Measurements from ENCODE around the gene GAS6.

The GAS6 gene

GRCh38 chr13:113853518-113854237 lies 10.2 kb downstream of the GAS6 start (continued):
- TF ChIP-seq, protein P1, sequence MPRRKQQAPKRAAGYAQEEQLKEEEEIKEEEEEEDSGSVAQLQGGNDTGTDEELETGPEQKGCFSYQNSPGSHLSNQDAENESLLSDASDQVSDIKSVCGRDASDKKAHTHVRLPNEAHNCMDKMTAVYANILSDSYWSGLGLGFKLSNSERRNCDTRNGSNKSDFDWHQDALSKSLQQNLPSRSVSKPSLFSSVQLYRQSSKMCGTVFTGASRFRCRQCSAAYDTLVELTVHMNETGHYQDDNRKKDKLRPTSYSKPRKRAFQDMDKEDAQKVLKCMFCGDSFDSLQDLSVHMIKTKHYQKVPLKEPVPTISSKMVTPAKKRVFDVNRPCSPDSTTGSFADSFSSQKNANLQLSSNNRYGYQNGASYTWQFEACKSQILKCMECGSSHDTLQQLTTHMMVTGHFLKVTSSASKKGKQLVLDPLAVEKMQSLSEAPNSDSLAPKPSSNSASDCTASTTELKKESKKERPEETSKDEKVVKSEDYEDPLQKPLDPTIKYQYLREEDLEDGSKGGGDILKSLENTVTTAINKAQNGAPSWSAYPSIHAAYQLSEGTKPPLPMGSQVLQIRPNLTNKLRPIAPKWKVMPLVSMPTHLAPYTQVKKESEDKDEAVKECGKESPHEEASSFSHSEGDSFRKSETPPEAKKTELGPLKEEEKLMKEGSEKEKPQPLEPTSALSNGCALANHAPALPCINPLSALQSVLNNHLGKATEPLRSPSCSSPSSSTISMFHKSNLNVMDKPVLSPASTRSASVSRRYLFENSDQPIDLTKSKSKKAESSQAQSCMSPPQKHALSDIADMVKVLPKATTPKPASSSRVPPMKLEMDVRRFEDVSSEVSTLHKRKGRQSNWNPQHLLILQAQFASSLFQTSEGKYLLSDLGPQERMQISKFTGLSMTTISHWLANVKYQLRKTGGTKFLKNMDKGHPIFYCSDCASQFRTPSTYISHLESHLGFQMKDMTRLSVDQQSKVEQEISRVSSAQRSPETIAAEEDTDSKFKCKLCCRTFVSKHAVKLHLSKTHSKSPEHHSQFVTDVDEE (CRISPR knock-in tag; IDR thresholded peaks at IDR 0.05): no peak

- no peak for TF ChIP-seq ARNTL (CRISPR knock-in tag; IDR thresholded peaks at IDR 0.05; ENCODE audit: borderline replicate concordance, low read depth)
- TF ChIP-seq RARB (CRISPR knock-in tag; IDR thresholded peaks at IDR 0.05): no peak
- no peak for TF ChIP-seq SNAI2 (CRISPR knock-in tag; IDR thresholded peaks at IDR 0.05)
- TF ChIP-seq ZNF565 (CRISPR knock-in tag; conservative IDR thresholded peaks at IDR 0.05; ENCODE audit: low read depth): no peak
- TF ChIP-seq PATZ1 (CRISPR knock-in tag; IDR thresholded peaks at IDR 0.05; ENCODE audit: borderline replicate concordance): no peak
- TF ChIP-seq, protein P2, sequence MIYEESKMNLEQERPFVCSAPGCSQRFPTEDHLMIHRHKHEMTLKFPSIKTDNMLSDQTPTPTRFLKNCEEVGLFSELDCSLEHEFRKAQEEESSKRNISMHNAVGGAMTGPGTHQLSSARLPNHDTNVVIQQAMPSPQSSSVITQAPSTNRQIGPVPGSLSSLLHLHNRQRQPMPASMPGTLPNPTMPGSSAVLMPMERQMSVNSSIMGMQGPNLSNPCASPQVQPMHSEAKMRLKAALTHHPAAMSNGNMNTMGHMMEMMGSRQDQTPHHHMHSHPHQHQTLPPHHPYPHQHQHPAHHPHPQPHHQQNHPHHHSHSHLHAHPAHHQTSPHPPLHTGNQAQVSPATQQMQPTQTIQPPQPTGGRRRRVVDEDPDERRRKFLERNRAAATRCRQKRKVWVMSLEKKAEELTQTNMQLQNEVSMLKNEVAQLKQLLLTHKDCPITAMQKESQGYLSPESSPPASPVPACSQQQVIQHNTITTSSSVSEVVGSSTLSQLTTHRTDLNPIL (CRISPR knock-in tag; IDR thresholded peaks at IDR 0.05; ENCODE audit: low read depth): no peak
- TF ChIP-seq GLIS3 (CRISPR knock-in tag; IDR thresholded peaks at IDR 0.05): no peak
- no peak for TF ChIP-seq BACH2 (CRISPR knock-in tag; IDR thresholded peaks at IDR 0.05; ENCODE audit: borderline replicate concordance)
- TF ChIP-seq, protein P3, sequence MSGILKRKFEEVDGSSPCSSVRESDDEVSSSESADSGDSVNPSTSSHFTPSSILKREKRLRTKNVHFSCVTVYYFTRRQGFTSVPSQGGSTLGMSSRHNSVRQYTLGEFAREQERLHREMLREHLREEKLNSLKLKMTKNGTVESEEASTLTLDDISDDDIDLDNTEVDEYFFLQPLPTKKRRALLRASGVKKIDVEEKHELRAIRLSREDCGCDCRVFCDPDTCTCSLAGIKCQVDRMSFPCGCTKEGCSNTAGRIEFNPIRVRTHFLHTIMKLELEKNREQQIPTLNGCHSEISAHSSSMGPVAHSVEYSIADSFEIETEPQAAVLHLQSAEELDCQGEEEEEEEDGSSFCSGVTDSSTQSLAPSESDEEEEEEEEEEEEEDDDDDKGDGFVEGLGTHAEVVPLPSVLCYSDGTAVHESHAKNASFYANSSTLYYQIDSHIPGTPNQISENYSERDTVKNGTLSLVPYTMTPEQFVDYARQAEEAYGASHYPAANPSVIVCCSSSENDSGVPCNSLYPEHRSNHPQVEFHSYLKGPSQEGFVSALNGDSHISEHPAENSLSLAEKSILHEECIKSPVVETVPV (CRISPR knock-in tag; IDR thresholded peaks at IDR 0.05): no peak
- TF ChIP-seq ISL1 (CRISPR knock-in tag; IDR thresholded peaks at IDR 0.05): no peak
- TF ChIP-seq CSDC2 (CRISPR knock-in tag; IDR thresholded peaks at IDR 0.05): no peak
- no peak for TF ChIP-seq ZC3H10 (CRISPR knock-in tag; IDR thresholded peaks at IDR 0.05)
- TF ChIP-seq TCF4 (CRISPR knock-in tag; IDR thresholded peaks at IDR 0.05; ENCODE audit: borderline replicate concordance): no peak
- no peak for TF ChIP-seq ZNF70 (CRISPR knock-in tag; IDR thresholded peaks at IDR 0.05)
- TF ChIP-seq PPARA (CRISPR knock-in tag; IDR thresholded peaks at IDR 0.05; ENCODE audit: borderline replicate concordance): no peak
- TF ChIP-seq ESRRG (CRISPR knock-in tag; IDR thresholded peaks at IDR 0.05): no peak
- no peak for TF ChIP-seq TOX (CRISPR knock-in tag; IDR thresholded peaks at IDR 0.05; ENCODE audit: borderline replicate concordance)
- no peak for TF ChIP-seq ZFP3 (CRISPR knock-in tag; IDR thresholded peaks at IDR 0.05)
- TF ChIP-seq, protein P1 (CRISPR knock-in tag; IDR thresholded peaks at IDR 0.05): no peak
- TF ChIP-seq ZFP30 (CRISPR knock-in tag; IDR thresholded peaks at IDR 0.05): no peak
- ATAC-seq: no peak
These were observed 11.0 kb downstream of the GAS6 start for GRCh38 chr13:113852536-113853517.

All from SK-N-SH treated with all-trans-retinoic acid at 6 μM for 48 hours (cell line).